ENCODE results near the gene SGPL1. TPM values are rescaled to one million over a fixed set of nuclear protein-coding genes. Genes with fewer than 3 reads are reported as not detected.

SGPL1 gene
- total and polyA plus RNA-seq, 2 experiments from 2014 or later: 12.0 to 42.7 TPM

GRCh38 chr10:70830164-70830563 is 14.4 kb downstream of the SGPL1 start:
- Histone ChIP-seq H3K4me2 (no peak overlapping the region), H3K36me3 (ENCODE audit: insufficient read depth) (no peaks in the 10 kb centered on the region)

DNA sequence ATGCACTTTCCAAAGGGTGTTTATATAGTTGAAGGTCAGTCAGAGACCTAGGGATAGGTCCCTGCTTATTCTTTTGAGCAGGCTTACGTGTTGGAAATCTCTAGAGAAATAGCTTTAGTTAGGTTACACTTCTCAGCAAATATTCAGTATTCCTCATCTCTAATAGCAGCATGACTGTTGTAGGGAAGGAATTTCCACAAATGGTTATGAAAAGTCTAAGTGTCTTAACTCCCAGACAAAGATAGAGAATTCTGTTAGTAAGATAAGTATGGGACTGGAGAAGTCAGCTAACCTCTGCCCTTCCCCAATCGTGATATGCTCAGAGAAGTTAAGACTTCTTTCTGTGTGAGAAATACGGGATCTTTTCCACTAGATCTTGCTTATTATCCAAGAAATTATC is 16.5 kb downstream of the SGPL1 start:
- no peaks in the 10 kb centered on the region for H3K9me2 ChIP-seq (ENCODE audit: insufficient read depth)
- H3K4me2 ChIP-seq: no peak overlapping the region
- no peak for ATAC-seq
- Mint-ChIP-seq H3K4me1 (no peaks in the 10 kb centered on the region; the same call in 2 of the 3 replicates), H3K4me3 (no peak overlapping the region), H3K36me3 (ENCODE audit: low read depth) (peaks cover 14% of the 10 kb centered on the region), H3K27me3 (ENCODE audit: insufficient read depth, low read depth, poor library complexity) (no peaks in the 10 kb centered on the region), H3K9me3 (no peaks in the 10 kb centered on the region; the same call in 2 of the 3 replicates), H3K27ac (no peak overlapping the region)
- no peaks in the 10 kb centered on the region for H3F3A ChIP-seq (replicated peaks; ENCODE audit: low read depth)
- H3K27ac ChIP-seq (ENCODE audit: low read depth): no peak overlapping the region
- TF ChIP-seq STAT1 (IDR thresholded peaks at IDR 0.05; ENCODE audit: unreplicated experiment) (no peak), POLR2AphosphoS5 (IDR thresholded peaks at IDR 0.05; ENCODE audit: low read depth) (no peak), CTCF (conservative IDR thresholded peaks at IDR 0.05; ENCODE audit: low read depth in 2 of 2) (no peak), EZH2phosphoT487 (IDR thresholded peaks at IDR 0.05; ENCODE audit: unreplicated experiment) (no peak)
- TF ChIP-seq, protein P1, sequence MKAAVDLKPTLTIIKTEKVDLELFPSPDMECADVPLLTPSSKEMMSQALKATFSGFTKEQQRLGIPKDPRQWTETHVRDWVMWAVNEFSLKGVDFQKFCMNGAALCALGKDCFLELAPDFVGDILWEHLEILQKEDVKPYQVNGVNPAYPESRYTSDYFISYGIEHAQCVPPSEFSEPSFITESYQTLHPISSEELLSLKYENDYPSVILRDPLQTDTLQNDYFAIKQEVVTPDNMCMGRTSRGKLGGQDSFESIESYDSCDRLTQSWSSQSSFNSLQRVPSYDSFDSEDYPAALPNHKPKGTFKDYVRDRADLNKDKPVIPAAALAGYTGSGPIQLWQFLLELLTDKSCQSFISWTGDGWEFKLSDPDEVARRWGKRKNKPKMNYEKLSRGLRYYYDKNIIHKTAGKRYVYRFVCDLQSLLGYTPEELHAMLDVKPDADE (IDR thresholded peaks at IDR 0.05): no peak
- H3K36me3 ChIP-seq (ENCODE audit: insufficient read depth): peaks cover 1% of the 10 kb centered on the region; the same call in 1 of the 2 replicates
- no peak overlapping the region for H2AFZ ChIP-seq
- peaks cover 27% of the 10 kb centered on the region for H4K20me1 ChIP-seq (replicated peaks; ENCODE audit: insufficient read depth)
- no peak overlapping the region for H3K4me3 ChIP-seq
- DNase-seq (ENCODE audit: low spot score): no peak
- H3K79me2 ChIP-seq (replicated peaks; ENCODE audit: insufficient read depth): peaks cover 89% of the 10 kb centered on the region
- no peaks in the 10 kb centered on the region for H3K27me3 ChIP-seq (ENCODE audit: insufficient read depth)
- H3K4me1 ChIP-seq (ENCODE audit: insufficient read depth): no peaks in the 10 kb centered on the region

More at GRCh38 chr10:70830164-70830563, 14.4 kb downstream of the SGPL1 start:
- H3K4me1 ChIP-seq (ENCODE audit: insufficient read depth): no peaks in the 10 kb centered on the region
- Mint-ChIP-seq H3K9me3 (no peaks in the 10 kb centered on the region), H3K4me1 (no peaks in the 10 kb centered on the region; the same call in 2 of the 3 replicates), H3K27ac (peak overlapping the region; percentile 0; the same call in 1 of the 2 replicates), H3K4me3 (no peak overlapping the region), H3K27me3 (ENCODE audit: insufficient read depth, low read depth, poor library complexity) (no peaks in the 10 kb centered on the region), H3K36me3 (ENCODE audit: low read depth) (peaks cover 14% of the 10 kb centered on the region)
- H3K9me2 ChIP-seq (ENCODE audit: insufficient read depth): no peaks in the 10 kb centered on the region
- DNase-seq (ENCODE audit: low spot score) (no peak), ATAC-seq (no peak)
- no peak overlapping the region for H3K27ac ChIP-seq (ENCODE audit: low read depth)
- H3K27me3 ChIP-seq (ENCODE audit: insufficient read depth): no peaks in the 10 kb centered on the region
- peaks cover 28% of the 10 kb centered on the region for H4K20me1 ChIP-seq (replicated peaks; ENCODE audit: insufficient read depth)
- no peak overlapping the region for H3K4me3 ChIP-seq
- no peaks in the 10 kb centered on the region for H3F3A ChIP-seq (replicated peaks; ENCODE audit: low read depth)
- TF ChIP-seq EZH2phosphoT487 (IDR thresholded peaks at IDR 0.05; ENCODE audit: unreplicated experiment) (no peak), STAT1 (IDR thresholded peaks at IDR 0.05; ENCODE audit: unreplicated experiment) (no peak), ZNF331 (CRISPR knock-in tag; IDR thresholded peaks at IDR 0.05; ENCODE audit: low read depth) (no peak)
- H2AFZ ChIP-seq: no peak overlapping the region
- peaks cover 89% of the 10 kb centered on the region for H3K79me2 ChIP-seq (replicated peaks; ENCODE audit: insufficient read depth)

Data from GM23338 (cell line).